22Rv1 (cell line): ENCODE results near the gene NSUN2.

Experiments
- CTCF ChIP-seq: fragments of 450-650 bp; IDR thresholded peaks from 2 replicates; pipeline ENCODE4 v1.5.1; 2017; ENCODE audit warnings: mild to moderate bottlenecking
- ZFX ChIP-seq: fragments of 450-650 bp; IDR thresholded peaks from 2 replicates; pipeline ENCODE4 v1.6.1; 2017; ENCODE audit warnings: antibody characterized with exemption, borderline replicate concordance

DNA sequence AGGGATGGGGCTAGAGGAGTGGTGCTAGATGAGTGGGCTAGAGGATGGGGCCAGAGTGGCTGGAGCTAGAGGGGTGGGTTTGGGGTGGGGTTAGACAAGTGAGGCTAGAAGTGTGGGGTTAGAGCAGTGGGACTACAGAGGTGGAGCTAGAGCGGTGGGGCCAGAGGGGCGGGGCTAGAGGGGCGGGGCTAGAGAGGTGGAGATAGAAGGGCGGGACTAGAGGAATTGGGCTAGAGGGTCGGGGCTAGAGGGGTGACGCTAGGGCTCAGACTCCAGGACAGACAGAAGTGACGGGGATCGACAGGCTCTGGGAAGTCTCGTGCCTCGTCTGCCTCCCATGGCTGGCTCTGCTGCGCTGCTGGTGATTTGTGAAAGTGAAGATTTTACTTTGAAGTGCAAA lies 49.4 kb upstream of the NSUN2 start:
- TF ChIP-seq CTCF (no peak), ZFX (no peak)
